ENCODE data around the gene BACE1.

DNA sequence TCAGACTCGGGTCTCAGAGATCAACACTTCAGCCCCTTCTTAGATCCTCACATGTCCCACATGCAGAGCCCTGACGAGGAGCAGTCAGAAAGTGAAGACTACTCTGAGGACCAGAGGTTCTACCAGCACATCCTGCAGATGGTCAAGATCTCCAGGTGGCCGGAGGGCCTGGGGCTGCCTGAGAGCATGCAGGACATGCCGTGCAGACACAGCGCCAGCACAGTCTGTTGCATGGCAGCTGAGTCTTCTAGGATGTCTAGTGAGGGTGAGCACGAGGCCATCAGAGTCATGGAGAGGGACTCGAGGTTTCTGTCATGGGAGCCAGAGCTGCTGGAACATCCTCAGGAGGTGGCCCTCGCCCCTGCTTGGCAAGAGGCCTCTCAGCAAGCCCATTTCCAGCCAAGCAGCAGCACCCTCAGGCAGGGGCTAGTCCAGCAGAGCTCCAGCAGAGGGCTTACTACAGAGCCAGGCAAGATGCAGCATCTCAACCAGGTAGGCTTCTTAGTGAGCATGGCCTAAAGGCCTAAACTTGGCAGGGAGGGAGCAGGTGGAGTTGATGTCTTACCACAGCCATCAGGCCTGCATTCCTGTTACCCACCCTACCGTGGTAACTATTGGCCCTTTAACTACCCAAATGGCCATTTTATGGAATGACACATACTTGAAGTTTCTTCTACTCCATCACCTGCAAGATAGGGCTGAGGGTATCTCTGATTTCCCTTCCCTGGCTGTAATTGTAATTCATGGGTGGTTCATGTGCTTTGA is 40.3 kb upstream of the BACE1 start:
- no peak for TF ChIP-seq CTCF (IDR thresholded peaks at IDR 0.05)
- TF ChIP-seq POLR2A (IDR thresholded peaks at IDR 0.05), result no peak

Data from uterus (tissue), 2 donors.